Natural killer cell (primary cell): ENCODE data around the gene SEPTIN14. TPM values are rescaled to one million over a fixed set of nuclear protein-coding genes. Genes with fewer than 3 reads are reported as not detected.
"Not testable (repeated sequence)": the region's sequence is repeated elsewhere in the genome, so short reads cannot be mapped to it uniquely, and the experiment has no call there.

Experiments used
- ATAC-seq, 3 donors: fragments of 150-1000 bp in 2 of 3; fragments of 200-7000 bp in 1 of 3; cut with Tn5 transposase; 1 replicate in 1 of 3; 2 replicates in 2 of 3; pipeline ENCODE4 v1.10.0; 2021; ENCODE audit warnings: mild to moderate bottlenecking in 2 of 3, moderate library complexity in 2 of 3
- DNase-seq, 2 donors: peaks; one replicate each; pipeline versions ENCODE4 v3.0.0 to v3.0.0-alpha.2; 2013 to 2021; ENCODE audit warnings: mixed read lengths in 1 of 2
- H3K27ac ChIP-seq: one replicate; pipeline ENCODE4 v1.5.1; 2013; ENCODE audit warnings: mild to moderate bottlenecking, low read length
- H3K27me3 ChIP-seq: one replicate; pipeline ENCODE4 v1.6.1; 2013; ENCODE audit warnings: low read length; ENCODE audit not compliant: control insufficient read depth, insufficient read depth
- H3K36me3 ChIP-seq: one replicate; pipeline ENCODE4 v1.6.1; 2013; ENCODE audit warnings: low read length; ENCODE audit not compliant: control insufficient read depth, insufficient read depth
- H3K4me1 ChIP-seq: one replicate; pipeline ENCODE4 v1.6.1; 2013; ENCODE audit warnings: low read length; ENCODE audit not compliant: control insufficient read depth, insufficient read depth
- H3K4me3 ChIP-seq: one replicate; pipeline ENCODE4 v1.5.1; 2013; ENCODE audit warnings: low read length
- H3K9me3 ChIP-seq: one replicate; pipeline ENCODE4 v1.6.1; 2013; ENCODE audit warnings: low read length; ENCODE audit not compliant: control insufficient read depth, insufficient read depth
- H3K27ac Mint-ChIP-seq, 2 donors: one replicate each; pipeline ENCODE4 v1.8.0; 2022; ENCODE audit warnings: mild to moderate bottlenecking in 2 of 2, mixed read lengths in 2 of 2, moderate library complexity in 1 of 2
- H3K27me3 Mint-ChIP-seq, 2 donors: one replicate each; pipeline ENCODE4 v1.8.0; 2022; ENCODE audit warnings: low read depth in 2 of 2, mixed read lengths in 2 of 2
- H3K36me3 Mint-ChIP-seq: one replicate; pipeline ENCODE4 v1.8.0; 2022; ENCODE audit warnings: mixed read lengths
- H3K4me1 Mint-ChIP-seq, 2 donors: one replicate each; pipeline ENCODE4 v1.8.0; 2022; ENCODE audit warnings: mixed read lengths in 2 of 2
- H3K4me3 Mint-ChIP-seq: one replicate; pipeline ENCODE4 v1.8.0; 2022; ENCODE audit warnings: mild to moderate bottlenecking, moderate library complexity, mixed read lengths
- H3K9me3 Mint-ChIP-seq, 2 donors: one replicate each; pipeline ENCODE4 v1.8.0; 2022; ENCODE audit warnings: mixed read lengths in 2 of 2
- WGBS: methylation state at CpG from one replicate; pipeline ENCODE4 v1.1.7; 2013; ENCODE audit warnings: missing lambda C conversion rate; ENCODE audit not compliant: insufficient coverage; 5-methylcytosine and 5-hydroxymethylcytosine counted together
- intact Hi-C: fragments of 100-400 bp; cut with micrococcal nuclease; formaldehyde crosslinking; loops from one replicate; pipeline ENCODE4 v1.14.2; 2022
- total RNA-seq, 4 donors: library from RNA; stranded (reverse); fragments of 120-200 nt in 1 of 4; gene quantifications; one replicate each; pipeline versions ENCODE4 v1.2.3 to v1.2.4, GENCODE V29; 2013 to 2022
- TF ChIP-seq, protein P1 (sequence below): fragments of 200-600 bp; IDR thresholded peaks from one replicate; pipeline ENCODE4 v1.8.0; 2022; ENCODE audit warnings: antibody characterized with exemption

The SEPTIN14 gene
- total RNA-seq, 3 donors from 2014 or later (not counting 1 experiment from before 2014, with no cell fraction given), result not detected

GRCh38 chr7:55871932-55872485, 9.5 kb upstream of the SEPTIN14 start:
- Mint-ChIP-seq H3K27me3 (no peaks in the 10 kb centered on the region), H3K9me3 (no peaks in the 10 kb centered on the region), H3K36me3 (no peaks in the 10 kb centered on the region), H3K4me3 (no peak overlapping the region), H3K4me1 (no peaks in the 10 kb centered on the region), H3K27ac (no peak overlapping the region)
- Histone ChIP-seq H3K4me1 (no peaks in the 10 kb centered on the region), H3K36me3 (no peaks in the 10 kb centered on the region), H3K27ac (no peak overlapping the region), H3K4me3 (no peak overlapping the region), H3K27me3 (no peaks in the 10 kb centered on the region), H3K9me3 (no peaks in the 10 kb centered on the region)
- TF ChIP-seq, protein P1, sequence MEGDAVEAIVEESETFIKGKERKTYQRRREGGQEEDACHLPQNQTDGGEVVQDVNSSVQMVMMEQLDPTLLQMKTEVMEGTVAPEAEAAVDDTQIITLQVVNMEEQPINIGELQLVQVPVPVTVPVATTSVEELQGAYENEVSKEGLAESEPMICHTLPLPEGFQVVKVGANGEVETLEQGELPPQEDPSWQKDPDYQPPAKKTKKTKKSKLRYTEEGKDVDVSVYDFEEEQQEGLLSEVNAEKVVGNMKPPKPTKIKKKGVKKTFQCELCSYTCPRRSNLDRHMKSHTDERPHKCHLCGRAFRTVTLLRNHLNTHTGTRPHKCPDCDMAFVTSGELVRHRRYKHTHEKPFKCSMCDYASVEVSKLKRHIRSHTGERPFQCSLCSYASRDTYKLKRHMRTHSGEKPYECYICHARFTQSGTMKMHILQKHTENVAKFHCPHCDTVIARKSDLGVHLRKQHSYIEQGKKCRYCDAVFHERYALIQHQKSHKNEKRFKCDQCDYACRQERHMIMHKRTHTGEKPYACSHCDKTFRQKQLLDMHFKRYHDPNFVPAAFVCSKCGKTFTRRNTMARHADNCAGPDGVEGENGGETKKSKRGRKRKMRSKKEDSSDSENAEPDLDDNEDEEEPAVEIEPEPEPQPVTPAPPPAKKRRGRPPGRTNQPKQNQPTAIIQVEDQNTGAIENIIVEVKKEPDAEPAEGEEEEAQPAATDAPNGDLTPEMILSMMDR, result no peak
- no peak for ATAC-seq
- intact Hi-C loops, result no loop called here
- DNase-seq, result no peak
- 84% methylated on average over 8 of the region's 8 CpGs for WGBS

GRCh38 chr7:55868989-55869388, 6.4 kb upstream of the SEPTIN14 start:
- H3K9me3 ChIP-seq, intact Hi-C loops: not testable (repeated sequence)

DNA sequence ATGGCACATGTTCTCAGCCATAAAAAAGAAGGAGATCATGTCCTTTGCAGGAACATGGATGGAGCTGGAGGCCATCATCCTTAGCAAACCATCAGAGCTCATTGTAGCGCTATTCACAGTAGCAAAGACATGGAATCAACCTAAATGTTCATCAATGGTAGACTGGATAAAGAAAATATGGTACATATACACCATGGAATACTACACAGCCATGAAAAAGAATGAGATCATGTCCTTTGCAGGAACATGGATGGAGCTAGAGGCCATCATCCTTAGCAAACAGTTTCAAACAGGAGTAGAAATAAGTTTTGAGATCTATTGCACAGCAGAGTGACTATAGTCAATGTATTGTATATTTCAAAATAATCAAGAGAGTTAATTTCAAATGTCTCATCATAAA, 17.4 kb downstream of the SEPTIN14 start:
- H3K9me3 ChIP-seq, H3K27ac Mint-ChIP-seq, H3K4me1 ChIP-seq, H3K4me1 Mint-ChIP-seq, H3K9me3 Mint-ChIP-seq, H3K27me3 ChIP-seq, H3K36me3 ChIP-seq, ATAC-seq, H3K27ac ChIP-seq, H3K4me3 Mint-ChIP-seq, intact Hi-C loops, H3K36me3 Mint-ChIP-seq, DNase-seq, H3K4me3 ChIP-seq, H3K27me3 Mint-ChIP-seq: not testable (repeated sequence)
- WGBS, result no CpG with 5 or more reads among the region's 1 CpG

More at GRCh38 chr7:55868989-55869388, 6.4 kb upstream of the SEPTIN14 start:
- not testable (repeated sequence) for H3K27ac Mint-ChIP-seq, H3K27ac ChIP-seq, H3K9me3 Mint-ChIP-seq, H3K4me1 Mint-ChIP-seq, DNase-seq, H3K4me3 Mint-ChIP-seq, H3K36me3 Mint-ChIP-seq, H3K27me3 Mint-ChIP-seq, H3K4me1 ChIP-seq, H3K4me3 ChIP-seq, H3K36me3 ChIP-seq, H3K27me3 ChIP-seq, ATAC-seq
- WGBS, result 82% methylated on average over 6 of the region's 7 CpGs

DNA sequence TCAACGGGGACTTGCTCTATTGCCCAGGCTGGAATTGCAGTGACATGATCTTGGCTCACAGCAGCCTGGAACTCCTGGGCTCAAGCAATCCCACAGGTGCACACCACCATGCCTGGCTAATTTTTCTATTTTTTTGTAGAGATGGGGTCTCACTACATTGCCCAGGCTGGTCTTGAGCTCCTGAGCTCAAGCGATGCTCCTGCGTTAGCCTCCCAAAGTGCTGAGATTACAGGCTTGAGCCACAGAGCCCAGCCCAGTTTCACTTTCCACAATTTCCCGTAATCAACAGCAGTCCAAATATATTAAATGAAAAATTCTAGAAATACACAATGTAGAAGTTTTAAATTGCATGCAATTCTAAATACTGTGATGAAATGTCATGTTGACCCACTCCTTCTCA, 24.0 kb downstream of the SEPTIN14 start:
- no peaks in the 10 kb centered on the region for H3K9me3 ChIP-seq
- ATAC-seq (no peak), DNase-seq (no peak)
- H3K4me3 ChIP-seq, result no peak overlapping the region
- H3K4me1 Mint-ChIP-seq, result no peaks in the 10 kb centered on the region
- H3K4me1 ChIP-seq, result no peaks in the 10 kb centered on the region
- H3K4me3 Mint-ChIP-seq, result no peak overlapping the region
- TF ChIP-seq, protein P1, result no peak
- intact Hi-C loops, result no loop called here
- WGBS, result 97% methylated on average over 3 of the region's 4 CpGs
- H3K27ac ChIP-seq, result no peak overlapping the region
- H3K36me3 ChIP-seq, result no peaks in the 10 kb centered on the region
- no peaks in the 10 kb centered on the region for H3K36me3 Mint-ChIP-seq
- H3K27ac Mint-ChIP-seq, result no peak overlapping the region
- no peaks in the 10 kb centered on the region for H3K9me3 Mint-ChIP-seq
- H3K27me3 Mint-ChIP-seq, result no peaks in the 10 kb centered on the region
- H3K27me3 ChIP-seq, result no peaks in the 10 kb centered on the region
